ENCODE data around the gene KCNQ2.

The KCNQ2 gene

GRCh38 chr20:63363981-63364561 is 108.4 kb downstream of the KCNQ2 start:
- no peak for DNase-seq

GRCh38 chr20:63363013-63363957 is 109.2 kb downstream of the KCNQ2 start:
- DNase-seq, result no peak

GRCh38 chr20:63362436-63363009 is 109.9 kb downstream of the KCNQ2 start:
- no peak for DNase-seq

- no peak for DNase-seq
Observed at GRCh38 chr20:63361519-63362435, 110.7 kb downstream of the KCNQ2 start.

- DNase-seq, result no peak
Observed at GRCh38 chr20:63360850-63361518, 111.5 kb downstream of the KCNQ2 start, which contains the start of gene CHRNA4. TSS of gene CHRNA4 (minus strand) at chr20:63361349. CDS start at chr20:63361165, 184 bp downstream.

- no peak for DNase-seq
Observed at GRCh38 chr20:63359937-63360849, 112.3 kb downstream of the KCNQ2 start.

- DNase-seq, result no peak
Observed at GRCh38 chr20:63359164-63359934, 113.1 kb downstream of the KCNQ2 start.

GRCh38 chr20:63357921-63358905 is 114.2 kb downstream of the KCNQ2 start:
- no peak for DNase-seq

GRCh38 chr20:63356931-63357879 is 115.2 kb downstream of the KCNQ2 start:
- DNase-seq, result no peak

GRCh38 chr20:63356511-63356910 is 115.9 kb downstream of the KCNQ2 start:
- no peak for DNase-seq

- no peak for DNase-seq
Observed at GRCh38 chr20:63355781-63356295, 116.6 kb downstream of the KCNQ2 start.

- no peak for DNase-seq
Observed at GRCh38 chr20:63354636-63355350, 117.7 kb downstream of the KCNQ2 start.

- no peak for DNase-seq
Observed at GRCh38 chr20:63352811-63353221, 119.6 kb downstream of the KCNQ2 start.

GRCh38 chr20:63351811-63352591 is 120.5 kb downstream of the KCNQ2 start:
- no peak for DNase-seq

- no peak for DNase-seq
Observed at GRCh38 chr20:63351326-63351700, 121.1 kb downstream of the KCNQ2 start.
